GM19025 (cell line): ENCODE measurements around the gene ENO2.

Source experiments
- ATAC-seq: cut with Tn5 transposase; IDR thresholded peaks from one replicate; pipeline ENCODE4 v1.9.1; 2021; ENCODE audit warnings: mild to moderate bottlenecking, low read depth, moderate library complexity; ENCODE audit not compliant: unreplicated experiment

The ENO2 gene

DNA sequence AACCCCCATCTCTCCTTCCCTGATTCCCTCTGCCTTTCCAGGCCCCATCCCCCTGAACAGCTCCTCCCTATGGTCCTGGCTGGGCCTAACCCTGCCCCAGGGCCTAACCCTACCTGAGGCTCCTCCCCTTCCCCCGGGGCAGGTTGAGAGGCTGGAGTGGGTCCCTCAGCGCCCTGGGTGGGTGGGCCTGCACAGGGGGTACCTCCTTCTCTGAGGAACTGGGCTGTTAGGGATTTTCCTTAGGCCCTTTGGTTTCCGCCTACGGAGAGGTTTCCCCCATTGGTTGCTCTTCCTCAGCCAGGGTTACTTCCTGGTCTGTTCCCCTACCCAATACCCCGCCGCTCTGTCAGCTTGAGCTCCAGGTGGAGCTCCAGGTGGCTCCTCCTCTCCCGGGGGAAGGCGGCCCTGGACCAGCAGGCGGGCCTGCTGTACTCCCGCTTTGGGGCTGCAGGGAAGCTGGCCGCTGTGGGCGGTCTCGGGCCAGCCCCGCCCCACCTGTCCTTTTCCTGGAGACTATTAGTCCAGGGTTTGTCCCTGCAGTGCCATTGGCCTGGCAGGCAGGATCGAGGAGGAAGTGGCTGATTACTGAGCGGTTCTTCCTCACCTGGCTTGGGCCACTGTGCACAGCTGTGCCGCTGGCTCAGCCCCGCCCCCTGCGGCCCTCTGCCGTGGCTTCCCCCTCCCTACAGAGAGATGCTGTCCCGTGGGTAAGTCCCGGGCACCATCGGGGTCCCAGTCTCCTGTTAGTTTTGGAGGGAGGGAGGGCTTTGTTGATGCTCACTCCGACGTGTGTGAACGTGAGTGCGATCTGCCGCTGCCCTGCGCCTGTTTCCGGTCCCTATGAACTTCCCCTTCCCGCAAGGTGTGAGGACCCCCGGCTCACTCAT, 31.9 kb downstream of the ENO2 start:
- peak; percentile 26 for ATAC-seq

DNA sequence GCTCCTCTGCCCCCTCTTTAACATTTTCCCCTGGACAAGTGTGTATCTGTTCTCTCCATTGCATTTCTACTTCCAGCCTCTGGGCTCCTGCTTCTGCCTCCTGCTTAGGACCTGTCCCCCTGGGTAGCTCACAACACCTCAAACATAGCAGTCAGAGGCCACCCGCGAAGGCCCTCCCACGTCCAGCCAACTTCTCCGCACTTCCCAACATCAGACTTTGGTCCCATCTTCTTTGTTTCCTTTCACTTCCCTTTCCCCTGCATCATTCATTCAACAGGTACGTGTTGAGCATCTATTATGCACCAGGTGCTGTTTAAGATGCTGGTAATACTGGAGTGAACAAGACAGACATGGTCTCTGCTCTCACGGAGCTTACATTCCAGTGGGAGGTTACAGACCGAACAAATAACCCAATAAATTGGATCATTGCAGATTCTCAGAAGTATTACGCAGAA, 32.6 kb downstream of the ENO2 start:
- ATAC-seq: no peak

GRCh38 chr12:6947615-6948014, 33.2 kb downstream of the ENO2 start:
- no peak for ATAC-seq

- no peak for ATAC-seq
Observed at GRCh38 chr12:6948873-6949594, 34.7 kb downstream of the ENO2 start.

- no peak for ATAC-seq
Observed at GRCh38 chr12:6950401-6950801, 36.0 kb downstream of the ENO2 start.

- peak; percentile 18 for ATAC-seq
Observed at GRCh38 chr12:6950811-6951540, 36.6 kb downstream of the ENO2 start, which contains the start of gene PTPN6. Gene PTPN6, plus strand, starts transcription at chr12:6951356. Its CDS starts 157 bp downstream, at chr12:6951513.

DNA sequence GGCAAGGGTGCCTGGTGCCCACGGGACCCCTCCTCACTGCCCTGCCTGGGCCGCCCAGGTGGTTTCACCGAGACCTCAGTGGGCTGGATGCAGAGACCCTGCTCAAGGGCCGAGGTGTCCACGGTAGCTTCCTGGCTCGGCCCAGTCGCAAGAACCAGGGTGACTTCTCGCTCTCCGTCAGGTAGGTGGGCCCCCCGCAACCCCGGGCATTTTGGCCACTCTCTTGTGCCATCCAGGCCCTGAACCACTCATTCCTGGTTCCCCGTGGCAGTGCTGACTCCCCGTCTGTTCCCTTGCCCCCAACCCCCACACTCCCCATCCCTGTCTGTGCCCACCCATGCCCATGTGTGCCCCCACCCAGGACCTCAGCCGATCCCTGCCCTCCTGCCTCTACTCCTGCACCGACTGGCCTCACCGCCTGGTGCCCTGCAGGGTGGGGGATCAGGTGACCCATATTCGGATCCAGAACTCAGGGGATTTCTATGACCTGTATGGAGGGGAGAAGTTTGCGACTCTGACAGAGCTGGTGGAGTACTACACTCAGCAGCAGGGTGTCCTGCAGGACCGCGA, 37.3 kb downstream of the ENO2 start:
- no peak for ATAC-seq

GRCh38 chr12:6952121-6952862, 37.9 kb downstream of the ENO2 start:
- ATAC-seq: no peak

DNA sequence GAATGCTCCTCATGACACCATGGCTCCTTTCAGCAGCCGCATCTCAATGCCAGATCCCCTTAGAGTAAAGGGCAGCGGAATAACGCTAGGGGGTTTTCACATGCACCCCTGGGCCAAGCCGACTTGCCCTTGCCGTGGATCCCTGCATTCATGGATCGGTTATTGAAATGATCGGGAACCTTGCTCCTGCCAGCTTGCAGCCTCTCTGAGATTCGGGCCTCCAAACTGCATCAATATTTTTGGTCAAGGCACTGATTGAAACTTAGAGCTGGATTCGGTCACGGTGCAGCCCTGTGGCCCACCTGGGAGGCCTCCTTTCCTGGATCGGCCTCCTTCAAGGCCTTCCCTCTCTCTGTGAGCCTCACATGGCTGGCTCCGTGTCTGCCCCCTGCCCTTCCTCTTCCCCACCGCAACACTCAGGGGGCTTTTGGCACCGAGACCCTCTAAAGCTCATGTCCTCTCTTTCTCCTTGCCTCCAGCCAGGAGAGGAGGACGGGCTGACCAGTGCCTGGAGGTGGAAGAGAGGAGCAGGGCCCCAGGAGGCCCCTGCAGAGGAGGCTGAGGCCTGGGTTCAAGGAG, 38.6 kb downstream of the ENO2 start:
- ATAC-seq: no peak

GRCh38 chr12:6953442-6954315, 39.3 kb downstream of the ENO2 start:
- peak; percentile 39 for ATAC-seq

- ATAC-seq: no peak
Observed at GRCh38 chr12:6954316-6955107, 40.1 kb downstream of the ENO2 start.

DNA sequence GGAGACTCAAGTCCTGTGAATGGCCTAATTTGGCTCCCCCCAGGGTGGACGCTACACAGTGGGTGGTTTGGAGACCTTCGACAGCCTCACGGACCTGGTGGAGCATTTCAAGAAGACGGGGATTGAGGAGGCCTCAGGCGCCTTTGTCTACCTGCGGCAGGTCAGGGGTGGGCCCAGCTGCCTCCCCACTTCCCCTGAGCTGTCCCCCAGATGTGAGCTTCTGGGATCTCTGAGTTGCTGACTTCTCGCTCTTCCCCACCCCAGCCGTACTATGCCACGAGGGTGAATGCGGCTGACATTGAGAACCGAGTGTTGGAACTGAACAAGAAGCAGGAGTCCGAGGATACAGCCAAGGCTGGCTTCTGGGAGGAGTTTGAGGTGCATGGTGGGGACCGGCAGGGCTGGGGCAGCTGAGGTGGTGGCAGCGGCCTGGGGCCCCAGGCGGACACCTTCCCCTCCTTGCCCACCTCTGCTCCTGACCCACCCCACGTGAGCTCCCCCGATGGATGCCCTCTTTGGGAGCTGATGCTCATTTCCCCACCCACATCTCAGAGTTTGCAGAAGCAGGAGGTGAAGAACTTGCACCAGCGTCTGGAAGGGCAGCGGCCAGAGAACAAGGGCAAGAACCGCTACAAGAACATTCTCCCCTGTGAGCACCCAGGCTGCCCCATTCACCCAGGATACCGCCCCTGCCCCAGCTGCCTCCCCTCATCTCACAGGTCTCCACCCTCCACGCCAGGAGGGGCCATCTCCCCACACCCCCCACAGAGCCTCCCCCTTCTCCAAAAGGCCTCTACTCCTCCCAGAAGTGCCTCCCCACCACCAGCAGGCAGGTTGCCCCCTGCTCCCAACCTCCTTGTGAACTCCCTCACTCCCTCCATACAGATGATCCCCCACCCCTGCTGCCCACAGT, 41.0 kb downstream of the ENO2 start:
- no peak for ATAC-seq

DNA sequence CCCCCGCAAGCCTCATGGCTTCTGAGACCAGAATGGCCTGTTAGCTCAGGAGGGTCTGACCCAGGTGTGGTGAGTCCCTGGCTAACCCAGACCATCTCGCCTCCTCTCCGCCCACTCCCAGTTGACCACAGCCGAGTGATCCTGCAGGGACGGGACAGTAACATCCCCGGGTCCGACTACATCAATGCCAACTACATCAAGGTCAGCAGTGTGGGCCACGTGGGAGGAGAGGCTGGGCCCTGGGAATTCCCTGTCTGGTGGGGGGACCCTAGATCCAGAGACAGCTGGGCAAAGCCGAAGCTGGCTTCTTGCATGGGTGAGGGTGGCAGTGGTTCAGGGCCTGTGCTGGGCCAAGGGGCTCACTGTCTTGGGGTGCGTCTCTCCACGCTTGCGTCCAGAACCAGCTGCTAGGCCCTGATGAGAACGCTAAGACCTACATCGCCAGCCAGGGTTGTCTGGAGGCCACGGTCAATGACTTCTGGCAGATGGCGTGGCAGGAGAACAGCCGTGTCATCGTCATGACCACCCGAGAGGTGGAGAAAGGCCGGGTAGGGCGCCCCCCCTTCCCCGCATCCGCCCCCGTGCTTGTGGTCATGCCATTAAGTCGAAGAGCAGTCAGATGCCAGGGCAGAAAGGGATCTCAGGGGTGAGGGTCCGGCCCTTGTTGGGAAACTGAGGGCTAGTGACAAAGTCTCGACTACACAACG, 41.8 kb downstream of the ENO2 start:
- no peak for ATAC-seq

- no peak for ATAC-seq
Observed at GRCh38 chr12:6957151-6957701, 42.8 kb downstream of the ENO2 start.

DNA sequence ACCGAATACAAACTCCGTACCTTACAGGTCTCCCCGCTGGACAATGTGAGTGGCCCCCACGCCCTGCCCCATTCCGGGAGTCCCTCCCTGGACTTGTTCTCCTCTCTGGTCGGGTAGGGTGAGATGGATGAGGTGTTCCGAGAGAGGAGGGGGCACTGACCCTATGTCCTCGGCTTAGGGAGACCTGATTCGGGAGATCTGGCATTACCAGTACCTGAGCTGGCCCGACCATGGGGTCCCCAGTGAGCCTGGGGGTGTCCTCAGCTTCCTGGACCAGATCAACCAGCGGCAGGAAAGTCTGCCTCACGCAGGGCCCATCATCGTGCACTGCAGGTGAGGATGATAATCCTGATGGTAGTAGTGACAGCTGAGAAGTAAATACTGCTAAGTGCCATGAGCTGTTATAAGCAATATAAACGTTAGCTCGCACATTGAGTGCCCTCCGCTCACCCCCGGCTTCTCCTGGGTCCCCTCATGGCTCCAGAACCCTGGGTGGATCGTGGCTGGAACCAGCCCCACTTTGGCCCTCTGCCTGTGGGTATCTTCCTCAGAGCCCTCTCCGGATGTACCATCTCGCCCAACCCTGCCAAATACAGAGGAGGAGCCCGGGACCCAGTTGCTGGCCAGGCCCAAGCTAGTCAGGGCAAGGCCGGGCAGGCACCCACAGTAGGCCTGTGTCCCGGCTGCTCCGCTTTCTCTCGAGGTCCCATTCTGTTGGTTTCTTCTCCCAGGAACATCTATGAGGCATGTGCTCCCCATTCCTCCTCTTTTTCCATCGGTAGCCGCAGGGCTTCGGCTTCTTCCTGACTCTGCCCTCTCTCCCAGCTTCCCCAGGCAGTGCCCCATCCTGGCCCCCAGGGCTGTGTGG, 43.6 kb downstream of the ENO2 start:
- ATAC-seq: no peak
